ENCODE results near the gene SNAPC2. TPM values are rescaled to one million over a fixed set of nuclear protein-coding genes. Genes with fewer than 3 reads are reported as not detected.
"Not testable (repeated sequence)": the region's sequence is repeated elsewhere in the genome, so short reads cannot be mapped to it uniquely, and the experiment has no call there.

SNAPC2 gene
- total RNA-seq, 2 experiments from 2014 or later, result 9.9 to 10.9 TPM

DNA sequence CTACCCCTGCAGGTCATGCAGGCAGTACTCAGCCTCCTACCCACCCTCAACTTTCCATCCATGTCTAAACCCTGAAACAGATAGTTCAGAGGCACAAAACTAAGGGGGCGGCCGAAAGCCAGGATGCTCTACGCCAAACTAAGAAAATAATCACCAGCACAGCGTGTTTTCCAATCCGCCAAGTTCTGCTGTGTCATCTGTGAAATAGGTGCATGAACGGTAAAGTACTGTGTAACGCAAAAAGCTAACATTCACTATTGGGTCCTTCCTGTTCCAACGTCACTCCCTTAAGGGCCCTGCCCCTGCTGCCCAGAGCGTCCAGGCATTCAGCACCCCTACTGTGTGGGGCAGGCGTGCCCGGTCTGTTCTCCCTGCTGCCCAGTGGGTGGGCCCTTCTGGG is 35.6 kb downstream of the SNAPC2 start:
- ATAC-seq (ENCODE audit: poor library complexity), result no peak
- ChIA-PET POLR2A (no interaction called here), CTCF (no interaction called here)
- H3K27me3 ChIP-seq (ENCODE audit: control insufficient read depth in 1 of 2, insufficient read depth in 2 of 2, low read length in 2 of 2), result no peaks in the 10 kb centered on the region
- peaks cover 6% of the 10 kb centered on the region for H3K36me3 Mint-ChIP-seq (ENCODE audit: low read depth)
- H3K27me3 Mint-ChIP-seq, result no peaks in the 10 kb centered on the region
- H3K4me1 ChIP-seq (ENCODE audit: insufficient read depth, low read length), result no peaks in the 10 kb centered on the region
- no peak overlapping the region for H3K27ac Mint-ChIP-seq
- H3K27ac ChIP-seq (ENCODE audit: low read depth in 1 of 2, low read length in 2 of 2), result no peak overlapping the region
- intact Hi-C loops (cut with DNase I, micrococcal nuclease), result no loop called here
- DNase-seq, result no peak
- H3K4me3 Mint-ChIP-seq, result no peak overlapping the region
- H3K9me3 ChIP-seq (ENCODE audit: control insufficient read depth in 1 of 2, insufficient read depth in 1 of 2, low read length in 2 of 2), result no peaks in the 10 kb centered on the region
- TF ChIP-seq, protein P1, sequence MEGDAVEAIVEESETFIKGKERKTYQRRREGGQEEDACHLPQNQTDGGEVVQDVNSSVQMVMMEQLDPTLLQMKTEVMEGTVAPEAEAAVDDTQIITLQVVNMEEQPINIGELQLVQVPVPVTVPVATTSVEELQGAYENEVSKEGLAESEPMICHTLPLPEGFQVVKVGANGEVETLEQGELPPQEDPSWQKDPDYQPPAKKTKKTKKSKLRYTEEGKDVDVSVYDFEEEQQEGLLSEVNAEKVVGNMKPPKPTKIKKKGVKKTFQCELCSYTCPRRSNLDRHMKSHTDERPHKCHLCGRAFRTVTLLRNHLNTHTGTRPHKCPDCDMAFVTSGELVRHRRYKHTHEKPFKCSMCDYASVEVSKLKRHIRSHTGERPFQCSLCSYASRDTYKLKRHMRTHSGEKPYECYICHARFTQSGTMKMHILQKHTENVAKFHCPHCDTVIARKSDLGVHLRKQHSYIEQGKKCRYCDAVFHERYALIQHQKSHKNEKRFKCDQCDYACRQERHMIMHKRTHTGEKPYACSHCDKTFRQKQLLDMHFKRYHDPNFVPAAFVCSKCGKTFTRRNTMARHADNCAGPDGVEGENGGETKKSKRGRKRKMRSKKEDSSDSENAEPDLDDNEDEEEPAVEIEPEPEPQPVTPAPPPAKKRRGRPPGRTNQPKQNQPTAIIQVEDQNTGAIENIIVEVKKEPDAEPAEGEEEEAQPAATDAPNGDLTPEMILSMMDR (IDR thresholded peaks at IDR 0.05), result no peak
- peaks cover 10% of the 10 kb centered on the region for H3K36me3 ChIP-seq (ENCODE audit: insufficient read depth, low read length)
- no peaks in the 10 kb centered on the region for H3K9me3 Mint-ChIP-seq
- H3K4me3 ChIP-seq (ENCODE audit: low read length), result no peak overlapping the region
- H3K4me1 Mint-ChIP-seq (ENCODE audit: low read depth), result no peaks in the 10 kb centered on the region

DNA sequence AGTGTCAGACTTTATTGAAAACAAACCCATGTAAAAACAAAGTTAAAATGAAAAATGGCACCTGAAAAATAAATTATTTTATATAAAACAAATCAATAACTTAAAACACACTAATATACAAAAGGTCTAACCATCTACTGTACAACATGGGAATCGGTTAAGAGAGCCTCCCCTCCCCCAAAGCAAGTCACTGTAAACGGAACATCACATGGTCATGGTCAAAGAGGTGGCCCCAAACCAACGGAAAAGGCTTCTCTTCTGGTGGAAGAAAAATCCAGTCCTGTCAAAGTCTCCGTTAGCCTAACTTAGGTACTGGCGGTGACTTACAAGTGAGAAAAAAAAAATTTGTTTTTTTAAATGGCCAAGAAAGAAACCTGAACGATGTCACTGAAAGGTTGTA is 39.1 kb downstream of the SNAPC2 start:
- H3K4me3 Mint-ChIP-seq, result no peak overlapping the region
- DNase-seq (no peak), ATAC-seq (ENCODE audit: poor library complexity) (no peak)
- CTCF ChIA-PET, result interaction anchor here (1.7 kb wide), 1 partner anchor 12 kb away, joined by 5 read pairs; no protein-coding TSS in a partner anchor
- TF ChIP-seq, protein P1 (IDR thresholded peaks at IDR 0.05), result no peak
- POLR2A ChIA-PET, result interaction anchor here (0.6 kb wide), 1 partner anchor 77 kb away, joined by 7 read pairs; no protein-coding TSS in a partner anchor
- H3K27me3 ChIP-seq (ENCODE audit: control insufficient read depth in 1 of 2, insufficient read depth in 2 of 2, low read length in 2 of 2), result no peaks in the 10 kb centered on the region
- H3K9me3 ChIP-seq (ENCODE audit: control insufficient read depth in 1 of 2, insufficient read depth in 1 of 2, low read length in 2 of 2), result no peaks in the 10 kb centered on the region
- no peak overlapping the region for H3K4me3 ChIP-seq (ENCODE audit: low read length)
- H3K4me1 Mint-ChIP-seq (ENCODE audit: low read depth), result no peaks in the 10 kb centered on the region
- H3K36me3 ChIP-seq (ENCODE audit: insufficient read depth, low read length), result peaks cover 35% of the 10 kb centered on the region
- no peaks in the 10 kb centered on the region for H3K27me3 Mint-ChIP-seq
- H3K27ac Mint-ChIP-seq, result no peak overlapping the region
- H3K4me1 ChIP-seq (ENCODE audit: insufficient read depth, low read length), result no peaks in the 10 kb centered on the region
- intact Hi-C loops (cut with DNase I, micrococcal nuclease), result no loop called here
- no peaks in the 10 kb centered on the region for H3K9me3 Mint-ChIP-seq
- H3K27ac ChIP-seq (ENCODE audit: low read depth in 1 of 2, low read length in 2 of 2), result no peak overlapping the region
- H3K36me3 Mint-ChIP-seq (ENCODE audit: low read depth), result peaks cover 27% of the 10 kb centered on the region

DNA sequence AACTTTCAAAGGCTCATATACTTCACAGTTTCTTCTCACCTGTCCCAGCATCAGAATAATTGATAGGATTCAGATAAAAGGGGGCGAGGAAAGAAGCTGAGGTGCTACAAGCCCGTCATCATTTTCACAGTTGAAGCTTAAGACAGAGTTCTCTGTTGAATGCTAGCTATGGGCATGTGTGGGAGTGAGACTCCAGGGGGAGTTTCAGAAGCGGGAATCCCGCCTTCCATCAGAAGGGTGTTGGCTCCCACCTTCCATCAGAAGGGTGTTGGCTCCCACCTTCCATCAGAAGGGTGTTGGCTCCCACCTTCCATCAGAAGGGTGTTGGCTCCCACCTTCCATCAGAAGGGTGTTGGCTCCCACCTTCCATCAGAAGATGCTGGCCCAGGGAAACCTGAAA is 40.9 kb downstream of the SNAPC2 start:
- H3K4me3 Mint-ChIP-seq; CTCF ChIA-PET; H3K27me3 ChIP-seq (ENCODE audit: control insufficient read depth in 1 of 2, insufficient read depth in 2 of 2, low read length in 2 of 2); H3K27ac ChIP-seq (ENCODE audit: low read depth in 1 of 2, low read length in 2 of 2); ATAC-seq (ENCODE audit: poor library complexity); H3K9me3 ChIP-seq (ENCODE audit: control insufficient read depth in 1 of 2, insufficient read depth in 1 of 2, low read length in 2 of 2); POLR2A ChIA-PET; H3K4me1 ChIP-seq (ENCODE audit: insufficient read depth, low read length); H3K4me3 ChIP-seq (ENCODE audit: low read length); DNase-seq; H3K27me3 Mint-ChIP-seq; H3K4me1 Mint-ChIP-seq (ENCODE audit: low read depth); H3K27ac Mint-ChIP-seq; H3K9me3 Mint-ChIP-seq: not testable (repeated sequence)
- intact Hi-C loops (cut with DNase I, micrococcal nuclease), result loop anchor here in 1 of 2 experiments (10.0 kb wide), 1 partner anchor 184 kb away; the partner anchor contains the start of gene FBN3
- H3K36me3 Mint-ChIP-seq (ENCODE audit: low read depth), result peaks cover 41% of the 10 kb centered on the region
- peaks cover 49% of the 10 kb centered on the region for H3K36me3 ChIP-seq (ENCODE audit: insufficient read depth, low read length)
